HepG2 (cell line): ENCODE data around the gene SLC6A9. TPM values are rescaled to one million over a fixed set of nuclear protein-coding genes. Genes with fewer than 3 reads are reported as not detected.

Source experiments
- CEBPZ ChIP-seq: IDR thresholded peaks from 2 replicates; pipeline ENCODE4 v1.6.1; 2012; ENCODE audit warnings: low read length, improper control_type of control experiment
- GPBP1L1 ChIP-seq: sonication (generic); formaldehyde crosslinking; IDR thresholded peaks from 2 replicates; pipeline ENCODE4 v1.5.0; 2020; ENCODE audit warnings: mild to moderate bottlenecking, missing genetic modification reagents
- JUND ChIP-seq: sonication (generic); formaldehyde crosslinking; IDR thresholded peaks from 2 replicates; pipeline ENCODE4 v1.8.0; 2022; ENCODE audit warnings: mild to moderate bottlenecking, missing genetic modification reagents
- KMT2B ChIP-seq: IDR thresholded peaks from 2 replicates; pipeline ENCODE4 v1.6.1; 2016; ENCODE audit warnings: missing genetic modification reagents, missing compliant biosample characterization
- TP53 ChIP-seq: sonication (generic); formaldehyde crosslinking; conservative IDR thresholded peaks from 2 replicates; pipeline ENCODE4 v1.4.0; 2020; ENCODE audit warnings: missing genetic modification reagents
- ZFP90 ChIP-seq: sonication (generic); formaldehyde crosslinking; IDR thresholded peaks from 2 replicates; pipeline ENCODE4 v1.8.0; 2022; ENCODE audit warnings: missing genetic modification reagents, mild to moderate bottlenecking, inconsistent platforms, borderline replicate concordance
- ZNF224 ChIP-seq: sonication (generic); formaldehyde crosslinking; IDR thresholded peaks from 2 replicates; pipeline ENCODE4 v1.5.0; 2020; ENCODE audit warnings: mild to moderate bottlenecking, missing genetic modification reagents
- ZNF329 ChIP-seq: sonication (generic); formaldehyde crosslinking; IDR thresholded peaks from 2 replicates; pipeline ENCODE4 v1.9.0; 2021; ENCODE audit warnings: low read depth, mild to moderate bottlenecking, missing genetic modification reagents
- ZNF816 ChIP-seq: sonication (generic); formaldehyde crosslinking; IDR thresholded peaks from 2 replicates; pipeline ENCODE4 v1.8.0; 2022; ENCODE audit warnings: missing genetic modification reagents, mild to moderate bottlenecking, borderline replicate concordance
- polyA plus RNA-seq, 8 experiments: library from polyadenylated mRNA; depleted of rRNA in 3 of 8; stranded (reverse) in 7 of 8; unstranded in 1 of 8; fragments of >200 nt; fragmentation: Illumina TruSeq in 4 of 8; extraction: Trizol in 4 of 8; gene quantifications; 2 replicates each; pipeline versions ENCODE4 v1.2.1 to v1.2.3, GENCODE V29; 2011 to 2016; ENCODE audit warnings: low read depth in 4 of 8, missing spikeins in 1 of 8, mixed read lengths in 1 of 8; ENCODE audit not compliant: insufficient read depth in 1 of 8
- total RNA-seq, 5 experiments: library from RNA; depleted of rRNA; stranded (reverse); fragments of >200 nt; fragmentation: Illumina TruSeq; extraction: Trizol; gene quantifications; 2 replicates each; pipeline ENCODE4 v1.2.3, GENCODE V29; 2016; ENCODE audit warnings: low read depth in 1 of 5

SLC6A9 gene
- total and polyA plus RNA-seq, 2 of the 13 experiments (the other 11 are each of a cell fraction or from before 2014, with no cell fraction given): 8.5 to 9.9 TPM

GRCh38 chr1:44048532-44049215 is 17.4 kb upstream of the SLC6A9 start (continued):
- TF ChIP-seq GPBP1L1 (CRISPR knock-in tag): no peak
- no peak for TF ChIP-seq TP53 (CRISPR knock-in tag)
- TF ChIP-seq JUND: no peak
- TF ChIP-seq ZFP90: no peak
- no peak for TF ChIP-seq ZNF329 (CRISPR knock-in tag)
- TF ChIP-seq ZNF224 (CRISPR knock-in tag): no peak
- TF ChIP-seq CEBPZ: no peak
- TF ChIP-seq ZNF816 (CRISPR knock-in tag): no peak
- TF ChIP-seq KMT2B (CRISPR knock-in tag): no peak
